Gastroesophageal sphincter (tissue), 4 donors: ENCODE measurements around the gene SLC10A1. TPM values are rescaled to one million over a fixed set of nuclear protein-coding genes. Genes with fewer than 3 reads are reported as not detected.

Experiments used
- ATAC-seq: fragments of 150-250 bp; one replicate; pipeline ENCODE4 v1.9.1; 2016; ENCODE audit warnings: mild to moderate bottlenecking, moderate library complexity
- H3K27ac ChIP-seq, 4 donors: fragments of 200-600 bp; sonication (generic) in 3 of 4; 1 replicate in 3 of 4; 2 replicates in 1 of 4; pipeline ENCODE4 v1.5.1; 2016 to 2019
- H3K27me3 ChIP-seq: fragments of 200-600 bp; sonication (generic); one replicate; pipeline ENCODE4 v1.5.1; 2019
- H3K36me3 ChIP-seq, 2 donors: fragments of 200-600 bp; sonication (generic); one replicate each; pipeline ENCODE4 v1.5.1; 2019; ENCODE audit warnings: control low read depth in 1 of 2
- H3K4me1 ChIP-seq, 3 donors: fragments of 200-600 bp; sonication (generic); 1 replicate in 2 of 3; 2 replicates in 1 of 3; pipeline ENCODE4 v1.5.1; 2016 to 2019; ENCODE audit warnings: control low read depth in 2 of 3
- H3K4me3 ChIP-seq, 2 donors: fragments of 200-600 bp; sonication (generic); one replicate each; pipeline ENCODE4 v1.5.1; 2019; ENCODE audit warnings: mild to moderate bottlenecking in 1 of 2, moderate library complexity in 1 of 2
- H3K9me3 ChIP-seq, 3 donors: fragments of 200-600 bp; sonication (generic); one replicate each; pipeline ENCODE4 v1.5.1; 2017 to 2019; ENCODE audit warnings: control low read depth in 2 of 3
- CTCF ChIP-seq, 4 experiments: fragments of 200-600 bp in 2 of 4; fragments of 450-650 bp in 2 of 4; sonication (generic) in 1 of 4; IDR thresholded peaks; one replicate each; pipeline ENCODE4 v1.5.1; 2017 to 2019; ENCODE audit warnings: antibody characterized with exemption in 4 of 4, mild to moderate bottlenecking in 2 of 4, moderate library complexity in 2 of 4
- EP300 ChIP-seq: sonication (generic); formaldehyde crosslinking; IDR thresholded peaks from one replicate; pipeline ENCODE4 v1.6.1; 2017; ENCODE audit warnings: antibody characterized with exemption, mild to moderate bottlenecking
- POLR2A ChIP-seq, 2 donors: fragments of 450-650 bp; IDR thresholded peaks; one replicate each; pipeline ENCODE4 v1.6.1; 2017; ENCODE audit warnings: antibody characterized with exemption in 2 of 2, mild to moderate bottlenecking in 2 of 2, moderate library complexity in 1 of 2
- POLR2AphosphoS5 ChIP-seq: sonication (generic); formaldehyde crosslinking; IDR thresholded peaks from one replicate; pipeline ENCODE4 v1.6.1; 2017; ENCODE audit warnings: antibody characterized with exemption
- WGBS, 2 donors: methylation state at CpG; one replicate each; pipeline ENCODE4 v1.1.5; 2018; ENCODE audit warnings: low coverage in 1 of 2; 5-methylcytosine and 5-hydroxymethylcytosine counted together
- total RNA-seq, 4 donors: library from RNA; depleted of rRNA; stranded (reverse); fragments of >200 nt; gene quantifications; one replicate each; pipeline ENCODE4 v1.1.0, GENCODE V29; 2016

SLC10A1 gene
- total RNA-seq, 4 donors from 2014 or later = not detected

- ATAC-seq = no peak
- no peaks in the 10 kb centered on the region for H3K4me1 ChIP-seq
- TF ChIP-seq EP300 (no peak), CTCF (IDR thresholded peaks at IDR 0.05) (no peak), POLR2A (IDR thresholded peaks at IDR 0.05) (no peak), POLR2AphosphoS5 (no peak)
- no peak overlapping the region for H3K4me3 ChIP-seq
- no peaks in the 10 kb centered on the region for H3K36me3 ChIP-seq
- WGBS, 2 donors = 50 to 82% methylated on average over 1 to 2 of the region's 3 CpGs
- peaks cover 0 to 20% (median 0%) of the 10 kb centered on the region in 3 donors for H3K9me3 ChIP-seq
- H3K27me3 ChIP-seq = no peaks in the 10 kb centered on the region
- no peak overlapping the region for H3K27ac ChIP-seq
Observed at GRCh38 chr14:69828354-69828753, 31.3 kb upstream of the SLC10A1 start.

GRCh38 chr14:69827560-69827959 is 30.5 kb upstream of the SLC10A1 start:
- WGBS, 2 donors = 58 to 72% methylated on average over 4 of the region's 4 CpGs
- no peaks in the 10 kb centered on the region for H3K27me3 ChIP-seq

GRCh38 chr14:69822456-69822855 is 25.4 kb upstream of the SLC10A1 start:
- ATAC-seq = no peak
- Histone ChIP-seq H3K9me3 (peaks cover 0 to 14% (median 0%) of the 10 kb centered on the region in 3 donors), H3K27ac (no peak overlapping the region), H3K27me3 (peaks cover 10% of the 10 kb centered on the region), H3K4me3 (no peak overlapping the region), H3K36me3 (no peaks in the 10 kb centered on the region), H3K4me1 (peaks cover 0 to 4% (median 0%) of the 10 kb centered on the region in 3 donors)
- TF ChIP-seq CTCF (IDR thresholded peaks at IDR 0.05) (no peak), POLR2AphosphoS5 (no peak), EP300 (no peak), POLR2A (IDR thresholded peaks at IDR 0.05) (no peak)
- WGBS, 2 donors = 72 to 80% methylated on average over 6 of the region's 6 CpGs

More at GRCh38 chr14:69827560-69827959, 30.5 kb upstream of the SLC10A1 start:
- no peaks in the 10 kb centered on the region for H3K4me1 ChIP-seq
- TF ChIP-seq CTCF (IDR thresholded peaks at IDR 0.05) (no peak), EP300 (no peak), POLR2A (IDR thresholded peaks at IDR 0.05) (no peak), POLR2AphosphoS5 (no peak)
- H3K27ac ChIP-seq = no peak overlapping the region
- H3K36me3 ChIP-seq = no peaks in the 10 kb centered on the region
- H3K9me3 ChIP-seq = peaks cover 0 to 20% (median 0%) of the 10 kb centered on the region in 3 donors
- H3K4me3 ChIP-seq = no peak overlapping the region
- no peak for ATAC-seq

- ATAC-seq = no peak
- Histone ChIP-seq H3K4me1 (peaks cover 0 to 4% (median 0%) of the 10 kb centered on the region in 3 donors), H3K27ac (no peak overlapping the region), H3K4me3 (no peak overlapping the region), H3K27me3 (peaks cover 20% of the 10 kb centered on the region), H3K36me3 (no peaks in the 10 kb centered on the region), H3K9me3 (peaks cover 0 to 9% (median 0%) of the 10 kb centered on the region in 3 donors)
- TF ChIP-seq POLR2AphosphoS5 (no peak), CTCF (IDR thresholded peaks at IDR 0.05) (no peak), POLR2A (IDR thresholded peaks at IDR 0.05) (no peak), EP300 (no peak)
- 67 to 74% methylated on average over 2 of the region's 2 CpGs for WGBS, 2 donors
Observed at GRCh38 chr14:69820991-69821390, 23.9 kb upstream of the SLC10A1 start.

- Histone ChIP-seq H3K4me1 (peaks cover 0 to 4% (median 0%) of the 10 kb centered on the region in 3 donors), H3K27me3 (peaks cover 30% of the 10 kb centered on the region), H3K27ac (no peak overlapping the region), H3K4me3 (no peak overlapping the region), H3K36me3 (no peaks in the 10 kb centered on the region), H3K9me3 (no peaks in the 10 kb centered on the region)
- WGBS, 2 donors = 61 to 90% methylated on average over 5 to 7 of the region's 8 CpGs
- no peak for ATAC-seq
- TF ChIP-seq EP300 = no peak
- no peak for TF ChIP-seq CTCF (IDR thresholded peaks at IDR 0.05)
- no peak for TF ChIP-seq POLR2AphosphoS5
- TF ChIP-seq POLR2A (IDR thresholded peaks at IDR 0.05) = no peak
Observed at GRCh38 chr14:69819607-69820006, 22.6 kb upstream of the SLC10A1 start.
